ENCODE measurements around the gene SLC35F5.
A peak's percentile ranks its signal among the peaks of the same experiment; 100 is the strongest.
"Not testable (repeated sequence)": the region's sequence is repeated elsewhere in the genome, so short reads cannot be mapped to it uniquely, and the experiment has no call there.

The SLC35F5 gene

GRCh38 chr2:113755835-113756354, 547 bp downstream of the SLC35F5 start:
- peak; percentile 39 for DNase-seq

- no peak for DNase-seq
These were observed 1.2 kb downstream of the SLC35F5 start for GRCh38 chr2:113755035-113755834.

GRCh38 chr2:113754160-113754559, 2.3 kb downstream of the SLC35F5 start:
- DNase-seq = no peak

- no peak for DNase-seq
These were observed 6.1 kb downstream of the SLC35F5 start for GRCh38 chr2:113750385-113750784.

GRCh38 chr2:113741091-113741490, 15.4 kb downstream of the SLC35F5 start:
- DNase-seq = no peak

GRCh38 chr2:113739849-113740248, 16.6 kb downstream of the SLC35F5 start:
- DNase-seq = no peak

GRCh38 chr2:113734185-113734584, 22.3 kb downstream of the SLC35F5 start:
- DNase-seq = no peak

- no peak for DNase-seq
These were observed 32.4 kb downstream of the SLC35F5 start for GRCh38 chr2:113724010-113724409.

GRCh38 chr2:113723411-113723810, 33.0 kb downstream of the SLC35F5 start:
- DNase-seq = no peak

- DNase-seq = peak; percentile 7
These were observed 36.3 kb downstream of the SLC35F5 start for GRCh38 chr2:113720167-113720566.

GRCh38 chr2:113716291-113716690, 40.2 kb downstream of the SLC35F5 start:
- DNase-seq = no peak

GRCh38 chr2:113712941-113713340, 43.5 kb downstream of the SLC35F5 start:
- DNase-seq = no peak

- DNase-seq = peak; percentile 24
These were observed 44.6 kb downstream of the SLC35F5 start for GRCh38 chr2:113711851-113712250.

GRCh38 chr2:113709022-113709421, 47.4 kb downstream of the SLC35F5 start:
- peak; percentile 51 for DNase-seq

- DNase-seq = no peak
These were observed 49.3 kb downstream of the SLC35F5 start for GRCh38 chr2:113707106-113707505.

- DNase-seq = no peak
These were observed 50.4 kb downstream of the SLC35F5 start for GRCh38 chr2:113705982-113706523.

- not testable (repeated sequence) for DNase-seq
These were observed 52.0 kb downstream of the SLC35F5 start for GRCh38 chr2:113704300-113704993.

- peak; percentile 9 for DNase-seq
These were observed 52.8 kb downstream of the SLC35F5 start for GRCh38 chr2:113703386-113704299.

GRCh38 chr2:113700186-113700841, 56.1 kb downstream of the SLC35F5 start:
- DNase-seq = no peak

GRCh38 chr2:113698892-113699447, 57.5 kb downstream of the SLC35F5 start:
- no peak for DNase-seq

- DNase-seq = not testable (repeated sequence)
These were observed 58.2 kb downstream of the SLC35F5 start for GRCh38 chr2:113698251-113698650.

- DNase-seq = no peak
These were observed 58.9 kb downstream of the SLC35F5 start for GRCh38 chr2:113697516-113697915.
